Neural cell (in vitro differentiated cells): Measurements from ENCODE around the gene NANP.

ENCODE experiments used
- EZH2 ChIP-seq: fragments of 200-600, 300-800 bp; shearing (Covaris generic), sonication (generic); IDR thresholded peaks from 2 replicates; pipeline ENCODE4 v1.6.1; 2014; ENCODE audit warnings: antibody characterized with exemption, low read length, borderline replicate concordance, mild to moderate bottlenecking; ENCODE audit not compliant: insufficient read depth, poor library complexity, severe bottlenecking
- TF ChIP-seq, protein P1 (sequence below): fragments of 450-650 bp; IDR thresholded peaks from 2 replicates; pipeline ENCODE4 v1.5.1; 2014; ENCODE audit warnings: antibody characterized with exemption, mild to moderate bottlenecking, moderate library complexity; ENCODE audit not compliant: poor library complexity, severe bottlenecking
- TF ChIP-seq, protein P2 (sequence below): IDR thresholded peaks from 2 replicates; pipeline ENCODE4 v1.6.1; 2012; ENCODE audit warnings: borderline replicate concordance

DNA sequence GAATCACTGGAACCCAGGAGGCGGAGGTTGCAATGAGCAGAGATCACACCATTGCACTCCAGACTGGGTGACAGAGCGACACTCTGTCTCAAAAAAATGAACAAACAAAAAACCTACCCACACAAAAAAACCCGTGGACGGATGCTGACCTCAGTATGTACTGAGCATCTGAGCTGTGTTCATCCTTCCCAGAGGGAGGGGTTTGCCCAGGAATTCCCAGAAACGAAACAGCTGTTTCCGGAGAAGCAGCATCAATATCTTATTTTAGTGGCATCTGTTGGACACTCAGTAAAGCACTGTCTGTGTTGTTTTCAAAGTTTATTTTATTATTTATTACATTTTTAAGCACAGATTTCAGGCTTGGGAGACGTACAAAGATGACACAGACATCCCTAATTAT lies 18.7 kb downstream of the NANP start:
- TF ChIP-seq, protein P1, sequence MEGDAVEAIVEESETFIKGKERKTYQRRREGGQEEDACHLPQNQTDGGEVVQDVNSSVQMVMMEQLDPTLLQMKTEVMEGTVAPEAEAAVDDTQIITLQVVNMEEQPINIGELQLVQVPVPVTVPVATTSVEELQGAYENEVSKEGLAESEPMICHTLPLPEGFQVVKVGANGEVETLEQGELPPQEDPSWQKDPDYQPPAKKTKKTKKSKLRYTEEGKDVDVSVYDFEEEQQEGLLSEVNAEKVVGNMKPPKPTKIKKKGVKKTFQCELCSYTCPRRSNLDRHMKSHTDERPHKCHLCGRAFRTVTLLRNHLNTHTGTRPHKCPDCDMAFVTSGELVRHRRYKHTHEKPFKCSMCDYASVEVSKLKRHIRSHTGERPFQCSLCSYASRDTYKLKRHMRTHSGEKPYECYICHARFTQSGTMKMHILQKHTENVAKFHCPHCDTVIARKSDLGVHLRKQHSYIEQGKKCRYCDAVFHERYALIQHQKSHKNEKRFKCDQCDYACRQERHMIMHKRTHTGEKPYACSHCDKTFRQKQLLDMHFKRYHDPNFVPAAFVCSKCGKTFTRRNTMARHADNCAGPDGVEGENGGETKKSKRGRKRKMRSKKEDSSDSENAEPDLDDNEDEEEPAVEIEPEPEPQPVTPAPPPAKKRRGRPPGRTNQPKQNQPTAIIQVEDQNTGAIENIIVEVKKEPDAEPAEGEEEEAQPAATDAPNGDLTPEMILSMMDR, result no peak
- TF ChIP-seq, protein P2, sequence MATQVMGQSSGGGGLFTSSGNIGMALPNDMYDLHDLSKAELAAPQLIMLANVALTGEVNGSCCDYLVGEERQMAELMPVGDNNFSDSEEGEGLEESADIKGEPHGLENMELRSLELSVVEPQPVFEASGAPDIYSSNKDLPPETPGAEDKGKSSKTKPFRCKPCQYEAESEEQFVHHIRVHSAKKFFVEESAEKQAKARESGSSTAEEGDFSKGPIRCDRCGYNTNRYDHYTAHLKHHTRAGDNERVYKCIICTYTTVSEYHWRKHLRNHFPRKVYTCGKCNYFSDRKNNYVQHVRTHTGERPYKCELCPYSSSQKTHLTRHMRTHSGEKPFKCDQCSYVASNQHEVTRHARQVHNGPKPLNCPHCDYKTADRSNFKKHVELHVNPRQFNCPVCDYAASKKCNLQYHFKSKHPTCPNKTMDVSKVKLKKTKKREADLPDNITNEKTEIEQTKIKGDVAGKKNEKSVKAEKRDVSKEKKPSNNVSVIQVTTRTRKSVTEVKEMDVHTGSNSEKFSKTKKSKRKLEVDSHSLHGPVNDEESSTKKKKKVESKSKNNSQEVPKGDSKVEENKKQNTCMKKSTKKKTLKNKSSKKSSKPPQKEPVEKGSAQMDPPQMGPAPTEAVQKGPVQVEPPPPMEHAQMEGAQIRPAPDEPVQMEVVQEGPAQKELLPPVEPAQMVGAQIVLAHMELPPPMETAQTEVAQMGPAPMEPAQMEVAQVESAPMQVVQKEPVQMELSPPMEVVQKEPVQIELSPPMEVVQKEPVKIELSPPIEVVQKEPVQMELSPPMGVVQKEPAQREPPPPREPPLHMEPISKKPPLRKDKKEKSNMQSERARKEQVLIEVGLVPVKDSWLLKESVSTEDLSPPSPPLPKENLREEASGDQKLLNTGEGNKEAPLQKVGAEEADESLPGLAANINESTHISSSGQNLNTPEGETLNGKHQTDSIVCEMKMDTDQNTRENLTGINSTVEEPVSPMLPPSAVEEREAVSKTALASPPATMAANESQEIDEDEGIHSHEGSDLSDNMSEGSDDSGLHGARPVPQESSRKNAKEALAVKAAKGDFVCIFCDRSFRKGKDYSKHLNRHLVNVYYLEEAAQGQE, result no peak
- TF ChIP-seq EZH2, result no peak
